OCI-M2 (cell line): ENCODE results near the gene METRNL.
A peak's percentile ranks its signal among the peaks of the same experiment; 100 is the strongest.
"Not testable (repeated sequence)": the region's sequence is repeated elsewhere in the genome, so short reads cannot be mapped to it uniquely, and the experiment has no call there.

Source experiments
- DNase-seq: peaks from one replicate; lab custom pipeline; 2025; ENCODE audit not compliant: unreplicated experiment; lab: John Stamatoyannopoulos, UW

The METRNL gene

DNA sequence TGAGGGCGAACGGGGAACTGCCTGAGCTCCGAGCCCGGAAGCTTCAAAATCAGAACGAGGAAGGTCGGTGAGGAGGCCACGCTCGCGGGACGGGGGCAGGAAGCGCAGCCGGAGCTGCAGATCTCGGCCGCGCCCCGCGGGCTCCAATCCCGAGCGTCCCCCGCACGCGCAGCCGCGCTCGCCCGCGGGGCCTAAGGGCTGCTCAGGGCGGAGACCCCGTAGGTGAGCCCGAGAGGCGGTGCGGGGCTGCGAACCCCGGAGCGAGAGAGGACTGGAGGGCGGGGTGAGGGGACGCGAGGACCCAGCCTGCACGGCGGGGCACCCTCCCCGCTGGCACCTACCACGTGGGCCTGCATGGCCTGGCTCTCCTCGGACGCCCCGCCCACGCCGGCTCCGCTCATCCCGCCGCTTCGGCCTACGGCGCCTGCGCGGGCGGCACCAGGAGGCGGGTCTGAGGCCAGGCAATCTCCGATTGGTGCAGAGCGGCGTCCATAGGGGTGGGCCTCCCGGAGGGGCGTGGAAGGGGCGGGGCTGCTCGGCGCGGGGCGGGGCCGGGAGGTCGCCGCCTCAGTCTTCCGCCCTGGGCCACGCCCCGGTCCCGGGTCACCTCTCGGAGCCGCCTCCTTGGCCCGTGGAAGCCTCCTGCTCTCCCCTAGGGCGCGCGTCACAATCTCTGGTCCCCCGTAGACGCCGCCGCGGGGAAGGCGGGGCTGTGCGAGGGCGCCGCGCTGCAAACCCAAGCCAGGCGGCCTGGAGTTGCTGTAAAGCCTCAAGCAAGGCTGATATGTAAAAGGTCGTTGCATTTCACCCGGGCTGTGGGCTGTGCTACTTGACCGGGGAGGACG lies 27.8 kb upstream of the METRNL start:
- peak; percentile 84 for DNase-seq

DNA sequence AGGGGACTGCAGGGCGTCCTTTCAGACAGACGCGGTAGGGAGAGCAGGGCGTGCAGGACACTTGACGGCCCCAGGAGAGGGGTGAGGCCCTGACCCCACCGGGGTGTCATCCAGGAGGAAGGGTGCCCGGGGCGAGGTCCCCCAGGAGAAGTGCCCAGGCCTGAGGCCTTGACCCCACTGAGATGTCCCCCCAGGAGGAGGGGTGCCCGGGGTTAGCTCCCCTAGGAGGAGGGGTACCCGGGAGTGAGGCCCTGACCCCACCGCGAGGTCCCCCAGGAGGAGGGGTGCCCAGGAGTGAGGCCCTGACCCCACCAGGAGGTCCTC lies 27.2 kb upstream of the METRNL start:
- DNase-seq, result no peak

- DNase-seq, result no peak
Measured at GRCh38 chr17:83053021-83053681, 26.3 kb upstream of the METRNL start.

DNA sequence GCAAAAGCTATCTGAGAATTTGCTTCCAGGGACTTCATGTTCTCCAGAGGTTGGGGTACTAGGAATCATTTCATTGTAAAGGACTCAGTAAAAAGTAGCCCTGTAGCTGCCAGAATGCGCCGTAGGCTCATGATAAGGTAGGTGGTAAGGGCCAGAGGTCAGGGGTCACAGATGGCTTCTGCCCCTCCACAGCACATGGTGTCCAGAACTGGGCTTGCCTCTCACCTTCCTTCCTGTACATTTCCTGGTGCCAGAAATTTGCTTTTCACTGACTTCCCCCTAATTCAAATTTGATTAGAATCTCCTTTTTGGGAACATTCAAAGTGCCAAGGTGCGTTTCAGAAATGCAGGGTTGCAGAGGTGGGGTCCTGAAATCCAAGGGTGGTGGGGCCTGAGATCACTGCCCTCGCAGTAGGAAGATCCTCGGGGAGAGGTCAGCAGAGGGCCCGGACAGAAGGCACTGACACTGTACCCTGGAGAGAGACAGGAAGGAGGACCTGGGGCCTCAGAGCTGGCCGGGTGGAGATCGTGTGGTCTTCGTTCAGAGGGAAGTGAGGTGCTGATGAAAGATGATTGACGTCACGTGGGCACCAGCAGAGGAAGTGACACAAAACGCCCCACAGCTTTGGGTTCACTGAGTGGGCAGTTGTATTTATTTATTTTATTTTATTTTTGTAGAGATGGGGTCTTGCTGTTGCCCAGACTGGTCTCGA lies 25.5 kb upstream of the METRNL start:
- DNase-seq, result no peak

DNA sequence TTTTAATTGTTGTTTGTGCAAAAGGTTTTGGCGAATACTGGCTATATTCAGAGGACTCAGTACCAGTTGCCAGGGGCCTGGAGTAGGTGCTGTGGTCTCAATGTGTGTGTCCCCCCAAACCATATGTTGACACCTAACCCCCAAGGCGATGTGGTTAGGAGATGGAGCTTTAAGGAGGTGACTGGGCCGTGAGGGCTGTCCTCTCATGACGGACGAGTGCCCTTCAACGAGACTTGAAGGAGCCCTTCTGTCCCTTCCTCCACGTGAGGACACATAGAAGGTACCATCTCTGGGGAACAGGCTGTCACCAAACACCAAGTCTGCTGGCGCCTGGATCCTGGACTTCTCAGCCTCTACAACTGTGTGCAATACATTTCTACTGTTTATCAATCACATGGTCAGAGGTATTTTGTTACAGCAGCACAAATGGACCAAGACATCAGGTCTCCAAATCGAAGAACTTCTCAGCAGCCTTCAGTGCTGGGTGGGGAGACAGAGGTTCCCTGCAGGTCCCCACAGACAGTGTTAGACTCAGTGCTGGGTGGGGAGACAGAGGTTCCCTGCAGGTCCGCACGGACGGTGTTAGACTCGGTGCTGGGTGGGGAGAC lies 24.8 kb upstream of the METRNL start:
- no peak for DNase-seq

- DNase-seq, result not testable (repeated sequence)
Measured at GRCh38 chr17:83055176-83055575, 24.2 kb upstream of the METRNL start.

DNA sequence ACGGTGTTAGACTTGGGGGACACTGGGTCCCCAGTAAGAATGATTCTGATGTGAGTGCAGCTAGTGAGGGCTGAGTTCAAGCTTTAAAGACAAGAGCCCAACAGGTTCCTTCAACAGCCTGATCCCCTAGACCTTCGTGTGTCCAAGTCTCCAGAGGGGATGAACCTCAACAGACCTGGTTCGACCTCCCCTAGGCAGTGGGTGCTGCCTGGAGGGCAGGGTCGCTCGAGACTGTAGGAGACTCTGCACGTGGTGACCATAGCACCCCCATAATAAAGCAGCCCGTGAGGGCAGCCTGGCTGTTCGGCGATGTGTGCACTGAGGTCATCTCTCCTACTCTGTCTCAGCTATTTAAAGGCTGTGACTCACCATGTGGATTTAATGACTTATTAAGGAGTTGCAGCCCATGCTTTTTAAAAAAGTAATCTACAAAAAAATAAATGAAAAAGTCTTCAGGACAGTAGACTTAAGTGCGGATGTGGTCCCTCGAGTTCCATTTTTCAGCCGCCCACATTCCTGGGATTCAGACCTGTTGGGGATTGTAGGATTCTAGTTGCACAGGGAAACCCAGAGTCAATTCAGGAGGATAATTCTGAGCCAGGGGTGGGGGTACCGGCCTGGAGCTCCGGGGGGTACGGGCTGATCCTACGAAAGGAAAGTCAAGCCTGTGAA lies 23.4 kb upstream of the METRNL start:
- no peak for DNase-seq

DNA sequence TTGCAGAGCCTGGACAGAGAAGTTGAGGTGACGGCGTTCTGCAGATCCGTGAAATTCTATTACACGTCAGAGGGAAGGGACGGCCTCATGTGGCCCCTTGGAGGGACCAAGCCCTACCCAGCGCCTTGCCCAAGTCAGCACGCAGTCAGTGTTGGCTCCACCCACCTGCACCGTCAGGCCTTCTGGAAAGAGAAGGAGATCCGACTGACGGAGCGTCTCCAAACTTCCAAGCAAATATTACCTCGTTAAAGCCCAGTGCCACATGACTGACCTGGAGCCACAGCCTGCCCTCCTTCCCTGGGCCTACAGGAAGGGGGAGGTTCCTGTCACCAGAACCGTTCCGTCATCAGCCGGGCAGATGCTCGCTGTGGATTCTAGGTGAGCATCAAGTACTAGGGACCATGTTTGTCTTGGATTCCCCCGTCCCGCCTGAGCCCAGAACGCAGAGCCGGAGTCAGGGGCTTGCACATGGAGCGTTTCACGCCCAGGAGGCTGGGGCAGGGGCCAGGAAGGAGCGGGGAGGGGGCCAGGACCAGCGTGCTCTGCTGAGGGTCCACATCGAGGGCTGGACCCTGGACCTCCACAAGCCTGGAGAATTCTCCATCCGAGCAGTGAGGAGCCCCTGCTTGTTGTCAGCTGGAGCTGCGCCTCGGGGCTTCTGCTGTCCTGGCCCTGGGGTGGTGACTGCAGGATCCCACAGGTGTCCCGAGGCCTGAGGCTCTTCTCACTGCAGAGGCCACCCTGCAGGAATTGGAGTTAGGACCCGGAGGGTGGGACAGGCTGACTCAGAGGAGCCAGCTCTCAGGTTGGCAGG lies 22.6 kb upstream of the METRNL start:
- no peak for DNase-seq

DNA sequence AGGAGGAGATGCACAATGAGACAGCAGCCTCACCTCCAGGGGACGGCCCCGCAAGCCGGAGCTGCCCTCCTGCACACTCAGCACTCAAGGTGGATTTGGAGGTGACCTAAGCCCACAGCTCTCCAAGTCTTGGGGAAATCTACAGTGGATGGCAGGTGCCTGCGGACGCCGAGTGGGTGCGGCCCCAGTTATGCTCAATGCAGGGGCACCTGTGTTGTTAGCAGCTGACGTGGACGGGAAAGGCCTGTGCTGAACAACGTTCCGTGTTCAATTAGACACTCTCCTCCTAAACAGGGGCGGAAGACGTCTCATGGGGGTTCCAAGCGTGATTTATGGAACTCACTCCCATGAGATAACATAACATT lies 22.0 kb upstream of the METRNL start:
- no peak for DNase-seq

GRCh38 chr17:83057793-83058265 lies 21.6 kb upstream of the METRNL start:
- no peak for DNase-seq

DNA sequence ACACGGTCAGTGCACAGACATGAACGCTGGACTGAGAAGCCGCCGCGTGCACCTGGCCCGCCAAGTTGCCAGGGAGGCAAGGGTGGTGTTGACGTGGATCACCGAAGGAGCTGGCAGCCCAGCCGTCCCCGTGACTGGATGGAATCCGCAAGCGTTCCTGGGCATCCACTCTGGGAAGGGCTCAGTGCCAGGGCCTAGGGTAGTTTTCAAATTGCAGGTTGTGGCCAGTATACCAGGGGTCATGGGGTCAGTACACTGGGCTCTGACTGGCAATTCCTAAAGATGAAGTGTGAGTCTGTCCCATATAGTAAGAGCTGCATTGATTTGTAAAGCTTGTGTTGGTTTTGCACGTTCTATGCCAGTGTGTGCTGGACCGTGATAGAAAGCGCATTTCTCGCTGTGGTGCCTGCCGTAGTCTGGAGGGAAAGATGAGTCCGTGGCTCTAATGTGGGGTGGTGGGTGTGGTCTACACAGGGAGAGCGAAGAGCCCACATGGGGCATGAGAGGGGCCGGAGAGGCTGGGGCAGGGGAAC lies 21.1 kb upstream of the METRNL start:
- DNase-seq, result no peak

GRCh38 chr17:83061586-83061985 lies 17.8 kb upstream of the METRNL start:
- no peak for DNase-seq

GRCh38 chr17:83062011-83062817 lies 17.2 kb upstream of the METRNL start:
- no peak for DNase-seq

GRCh38 chr17:83062818-83063671 lies 16.4 kb upstream of the METRNL start:
- no peak for DNase-seq

DNA sequence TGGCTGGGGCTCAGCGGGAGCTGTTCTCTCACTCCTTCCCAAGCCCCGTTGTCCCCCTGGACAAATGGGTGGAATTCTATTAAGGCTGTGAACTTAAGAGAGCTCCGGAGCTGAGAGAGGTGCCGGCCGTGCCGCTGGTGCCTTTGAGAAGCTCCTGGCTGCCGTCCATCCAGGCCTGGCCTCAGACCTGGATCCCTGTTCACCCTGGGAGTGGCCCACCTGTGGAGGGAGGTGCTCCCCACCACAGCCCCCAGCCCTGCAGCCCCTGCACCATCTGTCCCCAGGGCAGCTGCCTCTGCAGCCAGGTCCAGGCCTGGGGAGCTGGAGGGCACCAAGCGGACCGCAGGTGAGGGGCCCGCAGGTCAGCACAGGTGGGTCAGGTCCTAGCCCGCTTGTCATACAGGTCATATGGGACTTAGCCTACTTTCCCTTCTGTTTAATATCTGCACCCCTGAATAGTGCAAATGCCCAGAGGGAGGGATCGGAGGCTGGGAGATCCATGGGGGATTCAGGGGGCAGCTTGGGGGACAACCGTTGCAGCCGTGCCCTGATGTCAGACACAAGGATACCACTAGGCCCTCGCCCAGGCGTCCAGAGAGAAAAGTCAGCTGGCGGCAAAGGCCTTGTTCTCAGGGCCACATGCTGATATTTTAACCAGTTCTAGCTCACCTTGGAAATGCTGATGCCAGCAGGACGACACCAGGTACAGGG lies 15.2 kb upstream of the METRNL start:
- no peak for DNase-seq

GRCh38 chr17:83064732-83065659 lies 14.4 kb upstream of the METRNL start:
- no peak for DNase-seq
